Activated effector memory CD4-positive, alpha-beta T cell treated with anti-CD3 and anti-CD28 coated beads, Interleukin-2, amount 50 U/mL, for 16 hours (primary cell): ENCODE data around the gene GRHL3.

Experiments
- DNase-seq: peaks from one replicate; pipeline ENCODE4 v3.0.0-alpha.2; 2020

GRHL3 gene

GRCh38 chr1:24293392-24294227 is 25.5 kb upstream of the GRHL3 start:
- DNase-seq, result no peak

GRCh38 chr1:24294228-24294672 is 24.9 kb upstream of the GRHL3 start:
- no peak for DNase-seq

GRCh38 chr1:24294716-24295371 is 24.3 kb upstream of the GRHL3 start:
- no peak for DNase-seq

GRCh38 chr1:24295535-24295934 is 23.6 kb upstream of the GRHL3 start:
- DNase-seq, result no peak

GRCh38 chr1:24297187-24297851 is 21.8 kb upstream of the GRHL3 start:
- no peak for DNase-seq

- no peak for DNase-seq
Measured at GRCh38 chr1:24297852-24298232, 21.3 kb upstream of the GRHL3 start.

GRCh38 chr1:24298606-24299005 is 20.6 kb upstream of the GRHL3 start:
- DNase-seq, result no peak

GRCh38 chr1:24299901-24300300 is 19.3 kb upstream of the GRHL3 start:
- DNase-seq, result no peak

- no peak for DNase-seq
Measured at GRCh38 chr1:24300971-24301784, 18.0 kb upstream of the GRHL3 start.

GRCh38 chr1:24301785-24302175 is 17.4 kb upstream of the GRHL3 start:
- no peak for DNase-seq

GRCh38 chr1:24302209-24302611 is 16.9 kb upstream of the GRHL3 start:
- DNase-seq, result no peak

GRCh38 chr1:24303600-24303999 is 15.6 kb upstream of the GRHL3 start:
- no peak for DNase-seq

GRCh38 chr1:24304763-24305162 is 14.4 kb upstream of the GRHL3 start:
- no peak for DNase-seq

GRCh38 chr1:24308365-24309015 is 10.7 kb upstream of the GRHL3 start:
- no peak for DNase-seq

- DNase-seq, result no peak
Measured at GRCh38 chr1:24309762-24310485, 9.2 kb upstream of the GRHL3 start.

- no peak for DNase-seq
Measured at GRCh38 chr1:24311234-24311633, 7.9 kb upstream of the GRHL3 start.

GRCh38 chr1:24311741-24312140 is 7.4 kb upstream of the GRHL3 start:
- DNase-seq, result no peak

- DNase-seq, result no peak
Measured at GRCh38 chr1:24315391-24315790, 3.8 kb upstream of the GRHL3 start.

GRCh38 chr1:24316645-24317044 is 2.5 kb upstream of the GRHL3 start:
- DNase-seq, result no peak

GRCh38 chr1:24317081-24317480 is 2.1 kb upstream of the GRHL3 start:
- no peak for DNase-seq

- no peak for DNase-seq
Measured at GRCh38 chr1:24317956-24318614, 1.1 kb upstream of the GRHL3 start.
